Small intestine (tissue), 7 donors: ENCODE measurements around the gene PCNT. TPM values are rescaled to one million over a fixed set of nuclear protein-coding genes. Genes with fewer than 3 reads are reported as not detected.
"Not testable (repeated sequence)": the region's sequence is repeated elsewhere in the genome, so short reads cannot be mapped to it uniquely, and the experiment has no call there.

Experiments
- DNase-seq, 2 donors: peaks; one replicate each; pipeline versions ENCODE4 v3.0.0 to v3.0.0-alpha.2; 2013
- FAIRE-seq: peaks from 2 replicates; lab custom pipeline; 2012; peaks lifted over from hg19 to GRCh38; lab: Jason Lieb, UNC
- H3K27ac ChIP-seq, 3 donors: one replicate each; pipeline ENCODE4 v1.5.1; 2013; ENCODE audit warnings: low read length in 2 of 3, mild to moderate bottlenecking in 2 of 3, control low read depth in 1 of 3, inconsistent platforms in 1 of 3, low read depth in 1 of 3, moderate library complexity in 1 of 3
- H3K27me3 ChIP-seq, 3 donors: one replicate each; pipeline ENCODE4 v1.6.1; 2013; ENCODE audit warnings: low read length in 3 of 3, inconsistent platforms in 1 of 3; ENCODE audit not compliant: control insufficient read depth in 3 of 3, insufficient read depth in 3 of 3
- H3K36me3 ChIP-seq, 3 donors: one replicate each; pipeline ENCODE4 v1.6.1; 2013; ENCODE audit warnings: low read length in 3 of 3, inconsistent platforms in 1 of 3, low read depth in 1 of 3, mild to moderate bottlenecking in 1 of 3, moderate library complexity in 1 of 3; ENCODE audit not compliant: control insufficient read depth in 3 of 3, insufficient read depth in 2 of 3
- H3K4me1 ChIP-seq, 3 donors: one replicate each; pipeline ENCODE4 v1.6.1; 2013; ENCODE audit warnings: low read length in 2 of 3, inconsistent platforms in 1 of 3, low read depth in 1 of 3, mild to moderate bottlenecking in 1 of 3, moderate library complexity in 1 of 3; ENCODE audit not compliant: control insufficient read depth in 3 of 3, insufficient read depth in 2 of 3
- H3K4me3 ChIP-seq, 3 donors: one replicate each; pipeline ENCODE4 v1.5.1; 2013; ENCODE audit warnings: low read length in 3 of 3, control low read depth in 1 of 3, inconsistent platforms in 1 of 3, low read depth in 1 of 3, mild to moderate bottlenecking in 1 of 3, moderate library complexity in 1 of 3
- H3K9me3 ChIP-seq, 2 donors: one replicate each; pipeline ENCODE4 v1.6.1; 2013; ENCODE audit warnings: low read depth in 1 of 2, low read length in 1 of 2; ENCODE audit not compliant: control insufficient read depth in 2 of 2, insufficient read depth in 1 of 2
- WGBS, 3 donors: extraction: QIAGEN DNeasy Blood & Tissue Kit; methylation state at CpG; one replicate each; pipeline ENCODE4 v1.1.7; 2013; 5-methylcytosine and 5-hydroxymethylcytosine counted together
- polyA plus RNA-seq, 4 donors: library from polyadenylated mRNA; stranded (reverse) in 3 of 4; unstranded in 1 of 4; fragments of 200-250 nt in 3 of 4; fragments of 120-200 nt in 1 of 4; gene quantifications; one replicate each; pipeline versions ENCODE4 v1.2.1 to v1.2.3, GENCODE V29; 2013
- donor health status: healthy with polysubstance abuse.
- donor health status: control.
- donor health status: control.
- donor health status: Bipolar disorder and iron deficiency.
- donor health status: healthy.

PCNT gene
- polyA plus RNA-seq, 4 donors = 9.2 to 15.4 (median 12.9) TPM

DNA sequence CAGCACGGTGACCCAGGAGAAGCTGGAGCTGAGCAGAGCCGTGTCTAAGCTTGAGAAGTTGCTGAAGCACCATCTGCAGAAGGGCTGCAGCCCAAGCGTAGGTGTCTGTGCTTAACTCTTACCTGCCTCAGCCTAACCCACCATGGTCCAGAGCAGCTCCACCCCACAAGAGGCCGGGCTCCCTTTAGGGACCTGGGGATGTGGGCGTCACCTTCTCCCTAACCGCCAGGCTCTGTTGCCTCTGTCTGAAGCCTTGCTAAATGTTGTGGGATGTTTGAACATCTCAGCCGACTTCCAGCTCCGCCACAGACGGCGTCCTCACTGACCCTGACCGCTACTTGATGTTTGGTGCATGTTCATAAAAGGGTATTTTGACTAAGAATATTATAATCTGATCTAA is 114.3 kb downstream of the PCNT start:
- no peak for FAIRE-seq
- no peaks in the 10 kb centered on the region for H3K27me3 ChIP-seq
- peaks cover 4 to 73% (median 19%) of the 10 kb centered on the region in 3 donors for H3K36me3 ChIP-seq
- no peak for DNase-seq
- no peaks in the 10 kb centered on the region for H3K9me3 ChIP-seq
- H3K4me1 ChIP-seq = no peaks in the 10 kb centered on the region
- H3K4me3 ChIP-seq = no peak overlapping the region
- H3K27ac ChIP-seq = no peak overlapping the region
- WGBS, 3 donors = 93 to 97% (median 95%) methylated on average over 11 of the region's 11 CpGs

DNA sequence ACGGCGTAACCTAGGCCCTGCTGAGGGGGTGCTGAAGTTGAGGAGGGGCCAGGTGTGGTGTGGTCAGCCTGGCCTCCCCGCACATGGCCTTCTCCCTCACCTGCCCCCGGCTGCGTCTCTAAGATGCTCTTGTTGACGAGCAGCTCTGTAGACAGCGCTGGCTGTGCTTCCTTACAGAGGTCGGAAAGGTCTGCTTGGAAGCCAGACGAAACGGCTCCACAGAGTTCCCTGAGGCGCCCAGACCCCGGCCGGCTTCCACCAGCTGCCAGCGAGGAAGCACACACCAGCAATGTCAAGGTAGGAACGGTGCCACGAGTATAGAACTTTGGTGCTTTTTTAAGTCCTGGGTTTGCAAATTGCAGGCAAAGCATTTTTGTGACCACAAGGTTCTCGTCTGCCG is 116.0 kb downstream of the PCNT start:
- no peak for DNase-seq
- no peak overlapping the region for H3K27ac ChIP-seq
- 91 to 96% (median 93%) methylated on average over 18 of the region's 18 CpGs for WGBS, 3 donors
- H3K27me3 ChIP-seq = no peaks in the 10 kb centered on the region
- H3K36me3 ChIP-seq = peaks cover 6 to 71% (median 17%) of the 10 kb centered on the region in 3 donors
- no peak overlapping the region for H3K4me3 ChIP-seq
- H3K9me3 ChIP-seq = no peaks in the 10 kb centered on the region
- H3K4me1 ChIP-seq = no peaks in the 10 kb centered on the region
- FAIRE-seq = no peak

DNA sequence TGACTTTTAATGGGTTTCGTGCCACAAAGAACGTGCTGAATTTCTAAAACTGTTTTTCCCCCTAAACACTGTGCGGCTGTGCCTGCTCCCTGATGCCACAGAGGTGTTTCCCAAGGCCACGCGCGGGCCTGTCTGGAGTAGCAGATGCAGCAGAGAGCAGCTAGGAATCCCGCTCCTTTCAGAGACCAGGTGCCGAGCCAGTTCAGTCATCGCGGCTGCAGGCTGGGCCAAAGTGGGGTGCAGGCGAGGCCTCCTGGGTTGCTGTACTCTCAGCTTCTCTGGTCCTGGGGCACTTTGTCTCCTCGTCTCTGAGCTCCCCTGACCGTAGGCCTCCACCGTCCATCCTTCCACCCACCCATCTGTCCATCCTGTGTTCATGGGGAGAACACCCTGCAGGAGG is 117.4 kb downstream of the PCNT start:
- Histone ChIP-seq H3K27me3 (no peaks in the 10 kb centered on the region), H3K9me3 (no peaks in the 10 kb centered on the region), H3K4me1 (no peaks in the 10 kb centered on the region), H3K36me3 (peaks cover 6 to 69% (median 14%) of the 10 kb centered on the region in 3 donors), H3K4me3 (no peak overlapping the region), H3K27ac (no peak overlapping the region)
- 98% methylated on average over 14 of the region's 14 CpGs for WGBS, 3 donors
- DNase-seq (no peak), FAIRE-seq (no peak)

DNA sequence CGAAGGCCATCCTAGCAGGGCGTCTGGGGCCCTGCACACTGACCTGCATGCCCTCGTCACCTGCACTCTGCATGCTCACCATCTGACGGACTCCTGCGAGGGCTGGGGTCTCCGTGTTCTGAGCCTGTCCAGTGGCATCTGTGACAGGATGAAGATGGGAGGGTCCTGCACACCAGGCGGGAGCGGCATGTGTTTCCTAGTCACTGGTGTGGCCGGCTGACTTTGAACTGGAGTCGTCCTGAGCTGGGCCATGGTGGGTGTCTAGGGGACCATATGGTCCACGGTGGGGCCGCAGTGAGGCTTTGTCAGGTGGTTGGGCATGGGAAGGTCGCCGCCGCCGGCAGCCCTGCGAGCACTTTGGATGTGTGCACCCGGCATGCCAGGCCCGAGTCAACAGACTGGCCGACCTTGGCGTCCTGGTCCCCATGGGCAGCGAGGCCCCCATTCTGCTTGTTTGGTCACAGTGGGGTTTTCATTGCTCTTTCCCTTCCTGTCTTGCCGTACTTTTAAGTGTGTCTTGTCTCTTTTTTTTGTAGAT is 118.1 kb downstream of the PCNT start:
- Histone ChIP-seq H3K4me1 (no peaks in the 10 kb centered on the region), H3K9me3 (no peaks in the 10 kb centered on the region), H3K27me3 (no peaks in the 10 kb centered on the region), H3K36me3 (peaks cover 6 to 66% (median 12%) of the 10 kb centered on the region in 3 donors), H3K27ac (no peak overlapping the region), H3K4me3 (no peak overlapping the region)
- no peak for DNase-seq
- 96 to 97% (median 96%) methylated on average over 23 of the region's 23 CpGs for WGBS, 3 donors
- no peak for FAIRE-seq

DNA sequence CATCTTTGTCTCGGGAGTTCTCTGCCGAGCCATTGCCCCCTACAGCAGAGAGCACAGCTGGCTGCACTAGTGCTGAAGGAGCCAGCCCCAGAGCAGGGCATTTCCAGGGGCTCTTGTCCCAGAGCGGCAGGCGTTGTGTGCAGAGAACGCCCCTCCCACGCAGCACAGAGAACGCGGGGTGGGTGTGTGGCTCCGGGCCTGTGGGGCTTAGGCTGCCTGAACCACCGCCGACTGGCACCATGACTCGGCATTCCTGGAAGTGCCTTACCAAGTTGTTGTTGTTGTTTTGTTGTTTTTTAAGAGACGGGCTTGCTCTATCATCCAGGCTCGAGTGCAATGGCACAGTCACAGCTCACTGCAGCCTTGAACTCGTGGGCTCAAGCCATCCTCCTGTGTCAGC is 119.0 kb downstream of the PCNT start:
- no peak for FAIRE-seq
- Histone ChIP-seq H3K27me3 (no peaks in the 10 kb centered on the region), H3K9me3 (peaks cover 0 to 4% of the 10 kb centered on the region in 2 donors), H3K4me1 (no peaks in the 10 kb centered on the region), H3K36me3 (peaks cover 6 to 63% (median 8%) of the 10 kb centered on the region in 3 donors), H3K4me3 (no peak overlapping the region), H3K27ac (no peak overlapping the region)
- no peak for DNase-seq
- WGBS, 3 donors = 86 to 90% (median 86%) methylated on average over 15 of the region's 15 CpGs

DNA sequence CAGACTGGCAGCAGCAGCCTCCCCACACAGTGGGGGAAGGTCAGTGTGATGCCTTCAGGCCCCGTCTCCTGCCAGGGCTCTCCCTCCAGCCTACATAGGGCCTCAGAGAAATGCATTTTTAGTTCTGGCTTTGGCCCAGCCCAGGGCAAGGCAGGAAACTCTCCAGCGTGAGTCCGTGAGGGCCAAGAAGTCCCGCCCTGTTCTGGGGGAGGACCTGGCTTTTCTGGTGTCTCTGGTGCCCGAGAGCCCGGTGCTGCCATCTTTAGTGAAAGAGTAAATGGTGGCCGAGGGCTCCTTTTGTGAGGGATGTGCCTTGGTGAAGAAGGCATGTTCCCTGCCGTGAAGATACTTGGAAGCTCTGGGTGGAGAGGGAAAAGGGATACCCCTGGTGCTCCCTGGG is 120.0 kb downstream of the PCNT start:
- no peak for FAIRE-seq
- H3K9me3 ChIP-seq = peaks cover 0 to 13% of the 10 kb centered on the region in 2 donors
- H3K27ac ChIP-seq = no peak overlapping the region
- no peaks in the 10 kb centered on the region for H3K27me3 ChIP-seq
- H3K4me3 ChIP-seq = no peak overlapping the region
- 77 to 85% (median 81%) methylated on average over 8 of the region's 8 CpGs for WGBS, 3 donors
- DNase-seq = no peak
- H3K4me1 ChIP-seq = no peaks in the 10 kb centered on the region
- peaks cover 6 to 60% (median 8%) of the 10 kb centered on the region in 3 donors for H3K36me3 ChIP-seq

DNA sequence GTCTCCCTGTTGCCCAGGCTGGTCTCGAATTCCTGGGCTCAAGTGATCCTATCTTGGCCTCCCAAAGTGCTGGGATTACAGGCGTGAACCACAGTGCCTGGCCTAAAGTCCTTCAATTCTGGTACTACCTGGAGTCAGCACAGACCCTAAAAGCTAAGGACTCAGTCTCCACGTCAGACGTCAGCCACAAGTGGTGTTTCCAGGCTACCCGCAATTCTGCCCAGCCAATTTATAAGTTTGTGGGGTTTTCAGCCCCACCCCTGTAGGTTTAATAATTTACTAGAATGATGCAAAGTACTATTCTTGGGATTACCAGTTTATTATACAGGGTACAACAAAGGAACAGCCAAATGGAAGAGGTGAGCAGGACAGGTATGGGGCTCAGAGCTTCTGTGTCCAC is 124.2 kb downstream of the PCNT start:
- Histone ChIP-seq H3K36me3 (peaks cover 0 to 29% (median 2%) of the 10 kb centered on the region in 3 donors), H3K4me3 (no peak overlapping the region), H3K27me3 (no peaks in the 10 kb centered on the region), H3K27ac (peak overlapping the region in 1 of 3 donors; percentile 81), H3K4me1 (peaks cover 0 to 3% (median 0%) of the 10 kb centered on the region in 3 donors), H3K9me3 (peaks cover 0 to 26% of the 10 kb centered on the region in 2 donors)
- DNase-seq (peak in 1 of 2 donors; percentile 69), FAIRE-seq (no peak)
- WGBS, 3 donors = 53 to 80% (median 62%) methylated on average over 5 of the region's 5 CpGs

DNA sequence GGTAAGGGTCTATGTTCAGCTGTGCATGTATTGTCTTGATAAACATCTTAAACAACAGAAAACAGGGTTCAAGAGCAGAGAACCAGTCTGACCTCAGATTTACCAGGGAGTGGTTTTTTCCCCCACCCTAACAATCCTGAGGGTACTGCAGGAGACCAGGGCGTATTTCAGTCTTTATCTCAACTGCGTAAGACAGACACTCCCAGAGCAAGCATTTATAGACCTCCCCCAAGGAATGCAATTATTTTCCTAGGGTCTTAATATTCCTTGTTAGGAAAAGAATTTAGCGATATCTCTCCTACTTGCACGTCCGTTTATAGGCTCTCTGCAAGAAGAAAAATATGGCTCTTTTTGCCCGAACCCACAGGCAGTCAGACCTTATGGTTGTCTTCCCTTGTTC is 124.9 kb downstream of the PCNT start:
- H3K27me3 ChIP-seq, H3K4me1 ChIP-seq, FAIRE-seq, DNase-seq, H3K4me3 ChIP-seq: not testable (repeated sequence)
- WGBS, 3 donors = 79 to 90% (median 79%) methylated on average over 6 of the region's 6 CpGs
- H3K36me3 ChIP-seq = peaks cover 0 to 24% (median 2%) of the 10 kb centered on the region in 3 donors
- H3K9me3 ChIP-seq = peaks cover 0 to 26% of the 10 kb centered on the region in 2 donors
- H3K27ac ChIP-seq = peak overlapping the region in 1 of 3 donors; percentile 81

DNA sequence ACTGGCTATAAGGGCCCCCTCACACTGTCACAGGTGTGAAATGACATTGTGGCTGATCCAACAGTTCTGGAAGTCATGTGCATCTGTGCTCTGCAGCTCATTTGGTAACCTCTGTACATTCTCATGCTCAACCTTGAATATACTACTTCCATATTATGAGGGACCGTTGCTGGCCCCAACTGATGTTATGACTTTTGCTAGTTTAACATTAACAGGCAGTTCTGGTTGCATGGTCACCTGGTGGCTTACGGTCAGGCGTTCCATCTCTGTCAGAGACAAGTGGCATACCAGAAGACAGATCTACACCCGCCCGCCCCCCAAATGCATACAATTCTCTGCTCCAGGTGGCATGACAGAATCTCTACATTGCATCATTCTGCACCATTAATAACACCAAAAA is 128.8 kb downstream of the PCNT start:
- 63 to 85% (median 65%) methylated on average over 5 of the region's 5 CpGs for WGBS, 3 donors
- Histone ChIP-seq H3K4me1 (peaks cover 0 to 22% (median 6%) of the 10 kb centered on the region in 3 donors), H3K27ac (peak overlapping the region in 1 of 3 donors; percentile 53), H3K9me3 (peaks cover 0 to 24% of the 10 kb centered on the region in 2 donors), H3K4me3 (no peak overlapping the region), H3K36me3 (peaks cover 0 to 14% (median 0%) of the 10 kb centered on the region in 3 donors), H3K27me3 (no peaks in the 10 kb centered on the region)
- FAIRE-seq (no peak), DNase-seq (peak in 1 of 2 donors; percentile 71)
